HL-60 (cell line): Measurements from ENCODE around the gene CD44.

ENCODE experiments used
- DNase-seq, 2 experiments: peaks; one replicate each; pipeline ENCODE4 v3.0.0-alpha.2; 2010 to 2020; ENCODE audit warnings: low read depth in 1 of 2, low spot score in 1 of 2
- H3K27ac ChIP-seq: fragments of 250-450 bp; sonication (Bioruptor Pico); replicated peaks from 2 replicates; pipeline ENCODE4 v1.5.1; 2020; ENCODE audit warnings: mild to moderate bottlenecking, moderate library complexity
- H3K27me3 ChIP-seq: fragments of 250-450 bp; sonication (Bioruptor Pico); 2 replicates; pipeline ENCODE4 v1.5.1; 2021; ENCODE audit warnings: mild to moderate bottlenecking, moderate library complexity; ENCODE audit not compliant: insufficient read depth, poor library complexity, severe bottlenecking
- H3K4me3 ChIP-seq: replicated peaks from 2 replicates; pipeline ENCODE4 v1.5.1; 2011; ENCODE audit warnings: mild to moderate bottlenecking, control low read depth, low read length; ENCODE audit not compliant: insufficient read depth
- CTCF ChIP-seq: IDR thresholded peaks from one replicate; pipeline ENCODE4 v1.5.1; 2011; ENCODE audit warnings: low read length, control low read depth, inconsistent platforms; ENCODE audit not compliant: insufficient read depth
- GABPA ChIP-seq: IDR thresholded peaks from 2 replicates; pipeline ENCODE4 v1.6.1; 2012; ENCODE audit warnings: low read depth
- POLR2AphosphoS5 ChIP-seq: IDR thresholded peaks from 2 replicates; pipeline ENCODE4 v1.6.1; 2012; ENCODE audit warnings: low read depth
- REST ChIP-seq: IDR thresholded peaks from 2 replicates; pipeline ENCODE4 v1.6.1; 2012; ENCODE audit warnings: low read depth; ENCODE audit not compliant: insufficient replicate concordance
- SPI1 ChIP-seq: IDR thresholded peaks from 2 replicates; pipeline ENCODE4 v1.6.1; 2012; ENCODE audit warnings: low read depth, mild to moderate bottlenecking, borderline replicate concordance

The CD44 gene

GRCh38 chr11:35122308-35122707 is 16.7 kb upstream of the CD44 start:
- TF ChIP-seq REST: no peak
- no peak for TF ChIP-seq POLR2AphosphoS5
- no peak for TF ChIP-seq CTCF
- no peak for TF ChIP-seq GABPA
- TF ChIP-seq SPI1: no peak
- no peaks in the 10 kb centered on the region for H3K27me3 ChIP-seq
- DNase-seq: no peak
- H3K27ac ChIP-seq: no peak overlapping the region
- H3K4me3 ChIP-seq: no peak overlapping the region

- DNase-seq: no peak
- Histone ChIP-seq H3K4me3 (no peak overlapping the region), H3K27me3 (no peaks in the 10 kb centered on the region), H3K27ac (no peak overlapping the region)
- TF ChIP-seq GABPA: no peak
- TF ChIP-seq REST: no peak
- no peak for TF ChIP-seq CTCF
- TF ChIP-seq POLR2AphosphoS5: no peak
- no peak for TF ChIP-seq SPI1
Observed at GRCh38 chr11:35126000-35126878, 12.7 kb upstream of the CD44 start.

GRCh38 chr11:35126879-35127581 is 11.9 kb upstream of the CD44 start:
- TF ChIP-seq POLR2AphosphoS5 (no peak), GABPA (no peak), CTCF (no peak), REST (no peak), SPI1 (no peak)

More at GRCh38 chr11:35126879-35127581, 11.9 kb upstream of the CD44 start:
- Histone ChIP-seq H3K27me3 (no peaks in the 10 kb centered on the region), H3K4me3 (no peak overlapping the region), H3K27ac (no peak overlapping the region)
- DNase-seq: no peak
